Measurements from ENCODE around the gene NME9. TPM values are rescaled to one million over a fixed set of nuclear protein-coding genes. Genes with fewer than 3 reads are reported as not detected.

Gene NME9
- total and polyA plus RNA-seq, 2 donors (not counting 3 experiments of a cell fraction or from before 2014, with no cell fraction given): 0.08 TPM; not detected in 1

- no peaks in the 10 kb centered on the region for H3K9me1 ChIP-seq (replicated peaks; ENCODE audit: control insufficient read depth, extremely low read depth, insufficient read depth, low read length)
- H3K27ac ChIP-seq (ENCODE audit: insufficient read depth, low read depth, low read length): no peak overlapping the region
- ChIA-PET POLR2A (no interaction called here), CTCF (interaction anchor here (0.7 to 2.2 kb wide), 4 partner anchors 9 to 215 kb away, joined by 3 to 7 read pairs (median 3); no protein-coding TSS in a partner anchor)
- no peaks in the 10 kb centered on the region for H3K36me3 ChIP-seq (ENCODE audit: control insufficient read depth in 2 of 2, extremely low read depth in 1 of 2, insufficient read depth in 2 of 2, low read length in 2 of 2)
- no peak overlapping the region for H3K4me3 ChIP-seq (replicated peaks in 1 of 3; ENCODE audit: insufficient read depth in 1 of 3, low read depth in 1 of 3, low read length in 3 of 3)
- no TSS peak for BruUV-seq (replicated peaks)
- DNase-seq (ENCODE audit: low read depth, low spot score) (no peak), FAIRE-seq (no peak)
- H2AFZ ChIP-seq (ENCODE audit: low read depth, low read length): no peak overlapping the region
- no peak overlapping the region for H3K9ac ChIP-seq (replicated peaks; ENCODE audit: extremely low read depth, insufficient read depth, low read length)
- dilution Hi-C loops (cut with MboI; ENCODE audit: extremely low pct_ligation_motif_present, low sequenced_read_pairs) (no loop called here), intact Hi-C loops (cut with micrococcal nuclease) (no loop called here)
- peaks cover 25% of the 10 kb centered on the region for H3K4me1 ChIP-seq (ENCODE audit: control insufficient read depth, extremely low read depth, insufficient read depth, low read length)
- H3K9me3 ChIP-seq (replicated peaks; ENCODE audit: control insufficient read depth, insufficient read depth, low read length): no peaks in the 10 kb centered on the region
- no peak for TF ChIP-seq FOS (IDR thresholded peaks at IDR 0.05; ENCODE audit: borderline replicate concordance, insufficient read depth, low read length)
- TF ChIP-seq CTCF (IDR thresholded peaks at IDR 0.05; ENCODE audit: extremely low read depth in 1 of 2, insufficient read depth in 1 of 2, low read depth in 1 of 2, low read length in 2 of 2): no peak
- TF ChIP-seq MAX (IDR thresholded peaks at IDR 0.05; ENCODE audit: insufficient read depth, insufficient read length): no peak
- TF ChIP-seq POLR2AphosphoS5 (IDR thresholded peaks at IDR 0.05; ENCODE audit: insufficient read depth, low read depth, low read length): no peak
- TF ChIP-seq MYC (IDR thresholded peaks at IDR 0.05; ENCODE audit: low read depth, low read length): no peak
- TF ChIP-seq JUN (IDR thresholded peaks at IDR 0.05; ENCODE audit: borderline replicate concordance, insufficient read depth, insufficient read length, low read depth): no peak
- TF ChIP-seq GATA2 (IDR thresholded peaks at IDR 0.05; ENCODE audit: insufficient read depth, insufficient read length, low read depth, low read length): no peak
- TF ChIP-seq POLR2A (IDR thresholded peaks at IDR 0.05; ENCODE audit: low read depth, low read length): no peak
- no peak for TF ChIP-seq EZH2 (IDR thresholded peaks at IDR 0.05; ENCODE audit: borderline replicate concordance, low read depth, low read length, severe bottlenecking)
- H3K27me3 ChIP-seq (ENCODE audit: control insufficient read depth in 2 of 2, insufficient read depth in 2 of 2, low read length in 2 of 2): peaks cover 0 to under 1% of the 10 kb centered on the region in 2 experiments
- no peaks in the 10 kb centered on the region for H4K20me1 ChIP-seq (replicated peaks; ENCODE audit: control insufficient read depth, extremely low read depth, insufficient read depth, low read length)
- no peaks in the 10 kb centered on the region for H3K79me2 ChIP-seq (ENCODE audit: control insufficient read depth, insufficient read depth, low read length)
- H3K4me2 ChIP-seq (ENCODE audit: insufficient read depth, low read length): no peak overlapping the region
Observed at GRCh38 chr3:138325990-138326389, 3.7 kb downstream of the NME9 start.

All from endothelial cell of umbilical vein (primary cell).